ENCODE measurements around the gene TMPRSS5. TPM values are rescaled to one million over a fixed set of nuclear protein-coding genes. Genes with fewer than 3 reads are reported as not detected.

TMPRSS5 gene
- total RNA-seq, 2 experiments from 2014 or later = 0.81 to 1.6 TPM

- Histone ChIP-seq H3K27me3 (ENCODE audit: control insufficient read depth in 1 of 2, insufficient read depth in 2 of 2, low read length in 2 of 2) (no peaks in the 10 kb centered on the region), H3K27ac (ENCODE audit: low read depth in 1 of 2, low read length in 2 of 2) (no peak overlapping the region), H3K36me3 (ENCODE audit: insufficient read depth, low read length) (no peaks in the 10 kb centered on the region), H3K4me1 (ENCODE audit: insufficient read depth, low read length) (no peaks in the 10 kb centered on the region), H3K4me3 (ENCODE audit: low read length) (no peak overlapping the region), H3K9me3 (ENCODE audit: control insufficient read depth in 1 of 2, insufficient read depth in 1 of 2, low read length in 2 of 2) (peaks cover 0 to 3% of the 10 kb centered on the region in 2 experiments)
- H3K4me3 Mint-ChIP-seq = no peak overlapping the region
- H3K9me3 Mint-ChIP-seq = no peaks in the 10 kb centered on the region
- no peaks in the 10 kb centered on the region for H3K4me1 Mint-ChIP-seq (ENCODE audit: low read depth)
- TF ChIP-seq CTCF (IDR thresholded peaks at IDR 0.05) = no peak
- no peak for DNase-seq
- ChIA-PET POLR2A (no interaction called here), CTCF (no interaction called here)
- ATAC-seq (ENCODE audit: poor library complexity) = no peak
- H3K36me3 Mint-ChIP-seq (ENCODE audit: low read depth) = no peaks in the 10 kb centered on the region
- intact Hi-C loops (cut with DNase I, micrococcal nuclease) = no loop called here
- no peaks in the 10 kb centered on the region for H3K27me3 Mint-ChIP-seq
- H3K27ac Mint-ChIP-seq = no peak overlapping the region
These were observed 13.1 kb downstream of the TMPRSS5 start for GRCh38 chr11:113693030-113693429.

GRCh38 chr11:113690619-113691569 lies 15.2 kb downstream of the TMPRSS5 start:
- no peak overlapping the region for H3K27ac Mint-ChIP-seq
- ATAC-seq (ENCODE audit: poor library complexity) (no peak), DNase-seq (peak in 3 of 14 experiments; percentile 2 to 21 (median 8))
- intact Hi-C loops (cut with DNase I, micrococcal nuclease) = no loop called here
- no peaks in the 10 kb centered on the region for H3K36me3 Mint-ChIP-seq (ENCODE audit: low read depth)
- no peak overlapping the region for H3K4me3 Mint-ChIP-seq
- no peaks in the 10 kb centered on the region for H3K4me1 Mint-ChIP-seq (ENCODE audit: low read depth)
- H3K4me3 ChIP-seq (ENCODE audit: low read length) = no peak overlapping the region
- CTCF ChIA-PET = no interaction called here
- POLR2A ChIA-PET = no interaction called here
- no peaks in the 10 kb centered on the region for H3K27me3 Mint-ChIP-seq
- no peaks in the 10 kb centered on the region for H3K9me3 Mint-ChIP-seq
- TF ChIP-seq CTCF (IDR thresholded peaks at IDR 0.05) = no peak
- no peaks in the 10 kb centered on the region for H3K27me3 ChIP-seq (ENCODE audit: control insufficient read depth in 1 of 2, insufficient read depth in 2 of 2, low read length in 2 of 2)
- H3K36me3 ChIP-seq (ENCODE audit: insufficient read depth, low read length) = no peaks in the 10 kb centered on the region
- no peaks in the 10 kb centered on the region for H3K4me1 ChIP-seq (ENCODE audit: insufficient read depth, low read length)
- H3K9me3 ChIP-seq (ENCODE audit: control insufficient read depth in 1 of 2, insufficient read depth in 1 of 2, low read length in 2 of 2) = peaks cover 0 to 3% of the 10 kb centered on the region in 2 experiments
- H3K27ac ChIP-seq (ENCODE audit: low read depth in 1 of 2, low read length in 2 of 2) = no peak overlapping the region

- no peak overlapping the region for H3K4me3 ChIP-seq (ENCODE audit: low read length)
- Mint-ChIP-seq H3K4me3 (no peak overlapping the region), H3K36me3 (ENCODE audit: low read depth) (no peaks in the 10 kb centered on the region), H3K4me1 (ENCODE audit: low read depth) (no peaks in the 10 kb centered on the region), H3K27me3 (no peaks in the 10 kb centered on the region), H3K27ac (no peak overlapping the region), H3K9me3 (no peaks in the 10 kb centered on the region)
- no peak for TF ChIP-seq CTCF (IDR thresholded peaks at IDR 0.05)
- no peaks in the 10 kb centered on the region for H3K27me3 ChIP-seq (ENCODE audit: control insufficient read depth in 1 of 2, insufficient read depth in 2 of 2, low read length in 2 of 2)
- DNase-seq (no peak), ATAC-seq (ENCODE audit: poor library complexity) (no peak)
- intact Hi-C loops (cut with DNase I, micrococcal nuclease) = no loop called here
- POLR2A ChIA-PET = no interaction called here
- no peaks in the 10 kb centered on the region for H3K4me1 ChIP-seq (ENCODE audit: insufficient read depth, low read length)
- H3K9me3 ChIP-seq (ENCODE audit: control insufficient read depth in 1 of 2, insufficient read depth in 1 of 2, low read length in 2 of 2) = peaks cover 0 to 3% of the 10 kb centered on the region in 2 experiments
- no peaks in the 10 kb centered on the region for H3K36me3 ChIP-seq (ENCODE audit: insufficient read depth, low read length)
- no peak overlapping the region for H3K27ac ChIP-seq (ENCODE audit: low read depth in 1 of 2, low read length in 2 of 2)
- CTCF ChIA-PET = no interaction called here
These were observed 16.1 kb downstream of the TMPRSS5 start for GRCh38 chr11:113689768-113690618.

Measured in CD4-positive, alpha-beta T cell (primary cell).